ENCODE data around the gene AACS.

GRCh38 chr12:125097427-125097826 lies 32.2 kb downstream of the AACS start:
- TF ChIP-seq, protein P1, sequence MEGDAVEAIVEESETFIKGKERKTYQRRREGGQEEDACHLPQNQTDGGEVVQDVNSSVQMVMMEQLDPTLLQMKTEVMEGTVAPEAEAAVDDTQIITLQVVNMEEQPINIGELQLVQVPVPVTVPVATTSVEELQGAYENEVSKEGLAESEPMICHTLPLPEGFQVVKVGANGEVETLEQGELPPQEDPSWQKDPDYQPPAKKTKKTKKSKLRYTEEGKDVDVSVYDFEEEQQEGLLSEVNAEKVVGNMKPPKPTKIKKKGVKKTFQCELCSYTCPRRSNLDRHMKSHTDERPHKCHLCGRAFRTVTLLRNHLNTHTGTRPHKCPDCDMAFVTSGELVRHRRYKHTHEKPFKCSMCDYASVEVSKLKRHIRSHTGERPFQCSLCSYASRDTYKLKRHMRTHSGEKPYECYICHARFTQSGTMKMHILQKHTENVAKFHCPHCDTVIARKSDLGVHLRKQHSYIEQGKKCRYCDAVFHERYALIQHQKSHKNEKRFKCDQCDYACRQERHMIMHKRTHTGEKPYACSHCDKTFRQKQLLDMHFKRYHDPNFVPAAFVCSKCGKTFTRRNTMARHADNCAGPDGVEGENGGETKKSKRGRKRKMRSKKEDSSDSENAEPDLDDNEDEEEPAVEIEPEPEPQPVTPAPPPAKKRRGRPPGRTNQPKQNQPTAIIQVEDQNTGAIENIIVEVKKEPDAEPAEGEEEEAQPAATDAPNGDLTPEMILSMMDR (IDR thresholded peaks at IDR 0.05; ENCODE audit: low read depth, low read length, poor library complexity, severe bottlenecking) = no peak
- no peak for TF ChIP-seq EZH2phosphoT487 (IDR thresholded peaks at IDR 0.05; ENCODE audit: borderline replicate concordance, low read length)

Measured in DOHH2 (cell line).